Measurements from ENCODE around the gene CISD3. TPM values are rescaled to one million over a fixed set of nuclear protein-coding genes. Genes with fewer than 3 reads are reported as not detected.

The CISD3 gene
- total and polyA plus RNA-seq, 10 of the 15 experiments (the other 5 are each of a cell fraction or from before 2014, with no cell fraction given): 2.6 to 38.1 (median 8.1) TPM

DNA sequence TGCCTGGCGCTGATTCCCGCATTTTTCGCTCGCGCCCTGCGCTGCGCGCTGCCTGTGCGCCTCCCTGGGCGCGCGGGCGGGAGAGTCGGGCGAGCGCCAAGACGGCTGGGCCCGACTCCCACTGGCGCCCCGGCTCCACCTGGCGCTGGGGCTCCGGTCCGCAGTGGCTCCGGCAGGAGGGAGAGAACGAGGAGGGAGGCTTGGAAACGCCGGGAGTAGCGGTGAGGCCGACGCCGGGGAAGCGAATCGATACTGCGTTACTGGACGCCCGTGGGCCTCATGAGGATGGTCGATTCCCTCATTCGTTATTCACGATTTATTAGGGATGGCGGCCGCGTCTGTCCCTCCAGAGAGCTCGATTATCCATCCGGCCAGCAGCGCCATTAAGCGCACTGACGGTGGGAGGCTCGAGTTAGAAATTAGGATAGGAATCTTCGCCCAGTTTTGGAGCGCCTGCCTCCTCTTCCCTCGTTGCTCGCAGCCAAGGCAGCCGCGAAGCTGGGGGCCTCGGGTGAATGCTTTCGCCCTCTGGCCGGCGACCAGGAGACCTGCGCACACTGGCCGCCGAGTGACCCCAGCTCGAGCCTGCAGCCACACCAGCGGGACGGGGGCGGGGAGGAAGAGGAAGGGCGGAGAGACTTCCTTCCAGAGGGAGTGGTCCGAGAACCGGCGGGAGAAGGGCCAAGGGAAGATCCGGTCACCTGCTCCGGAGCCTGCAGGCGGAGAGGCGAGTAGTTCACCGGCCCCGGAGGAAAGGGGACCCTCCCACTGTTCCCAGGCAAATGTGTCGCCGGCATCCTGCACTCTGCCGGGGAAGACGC, 19.3 kb downstream of the CISD3 start (continued):
- TF ChIP-seq, protein P1, sequence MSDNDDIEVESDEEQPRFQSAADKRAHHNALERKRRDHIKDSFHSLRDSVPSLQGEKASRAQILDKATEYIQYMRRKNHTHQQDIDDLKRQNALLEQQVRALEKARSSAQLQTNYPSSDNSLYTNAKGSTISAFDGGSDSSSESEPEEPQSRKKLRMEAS (IDR thresholded peaks at IDR 0.05; ENCODE audit: low read depth, low read length): peak; percentile 70; the same call in 1 of the 2 replicates
- TF ChIP-seq, protein P2, sequence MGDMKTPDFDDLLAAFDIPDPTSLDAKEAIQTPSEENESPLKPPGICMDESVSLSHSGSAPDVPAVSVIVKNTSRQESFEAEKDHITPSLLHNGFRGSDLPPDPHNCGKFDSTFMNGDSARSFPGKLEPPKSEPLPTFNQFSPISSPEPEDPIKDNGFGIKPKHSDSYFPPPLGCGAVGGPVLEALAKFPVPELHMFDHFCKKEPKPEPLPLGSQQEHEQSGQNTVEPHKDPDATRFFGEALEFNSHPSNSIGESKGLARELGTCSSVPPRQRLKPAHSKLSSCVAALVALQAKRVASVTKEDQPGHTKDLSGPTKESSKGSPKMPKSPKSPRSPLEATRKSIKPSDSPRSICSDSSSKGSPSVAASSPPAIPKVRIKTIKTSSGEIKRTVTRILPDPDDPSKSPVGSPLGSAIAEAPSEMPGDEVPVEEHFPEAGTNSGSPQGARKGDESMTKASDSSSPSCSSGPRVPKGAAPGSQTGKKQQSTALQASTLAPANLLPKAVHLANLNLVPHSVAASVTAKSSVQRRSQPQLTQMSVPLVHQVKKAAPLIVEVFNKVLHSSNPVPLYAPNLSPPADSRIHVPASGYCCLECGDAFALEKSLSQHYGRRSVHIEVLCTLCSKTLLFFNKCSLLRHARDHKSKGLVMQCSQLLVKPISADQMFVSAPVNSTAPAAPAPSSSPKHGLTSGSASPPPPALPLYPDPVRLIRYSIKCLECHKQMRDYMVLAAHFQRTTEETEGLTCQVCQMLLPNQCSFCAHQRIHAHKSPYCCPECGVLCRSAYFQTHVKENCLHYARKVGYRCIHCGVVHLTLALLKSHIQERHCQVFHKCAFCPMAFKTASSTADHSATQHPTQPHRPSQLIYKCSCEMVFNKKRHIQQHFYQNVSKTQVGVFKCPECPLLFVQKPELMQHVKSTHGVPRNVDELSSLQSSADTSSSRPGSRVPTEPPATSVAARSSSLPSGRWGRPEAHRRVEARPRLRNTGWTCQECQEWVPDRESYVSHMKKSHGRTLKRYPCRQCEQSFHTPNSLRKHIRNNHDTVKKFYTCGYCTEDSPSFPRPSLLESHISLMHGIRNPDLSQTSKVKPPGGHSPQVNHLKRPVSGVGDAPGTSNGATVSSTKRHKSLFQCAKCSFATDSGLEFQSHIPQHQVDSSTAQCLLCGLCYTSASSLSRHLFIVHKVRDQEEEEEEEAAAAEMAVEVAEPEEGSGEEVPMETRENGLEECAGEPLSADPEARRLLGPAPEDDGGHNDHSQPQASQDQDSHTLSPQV (IDR thresholded peaks at IDR 0.05): no peak
- no peak for TF ChIP-seq ZNF217 (IDR thresholded peaks at IDR 0.05)
- TF ChIP-seq POLR2AphosphoS5 (IDR thresholded peaks at IDR 0.05; ENCODE audit: low read length): no peak
- no peak for TF ChIP-seq TBL1XR1 (IDR thresholded peaks at IDR 0.05; ENCODE audit: low read depth, low read length)
- TF ChIP-seq TCF7 (IDR thresholded peaks at IDR 0.05; ENCODE audit: borderline replicate concordance): no peak
- TF ChIP-seq TAF1 (IDR thresholded peaks at IDR 0.05; ENCODE audit: borderline replicate concordance, low read depth, low read length): no peak
- TF ChIP-seq KLF5 (IDR thresholded peaks at IDR 0.05; ENCODE audit: partially characterized antibody): no peak
- TF ChIP-seq, protein P3, sequence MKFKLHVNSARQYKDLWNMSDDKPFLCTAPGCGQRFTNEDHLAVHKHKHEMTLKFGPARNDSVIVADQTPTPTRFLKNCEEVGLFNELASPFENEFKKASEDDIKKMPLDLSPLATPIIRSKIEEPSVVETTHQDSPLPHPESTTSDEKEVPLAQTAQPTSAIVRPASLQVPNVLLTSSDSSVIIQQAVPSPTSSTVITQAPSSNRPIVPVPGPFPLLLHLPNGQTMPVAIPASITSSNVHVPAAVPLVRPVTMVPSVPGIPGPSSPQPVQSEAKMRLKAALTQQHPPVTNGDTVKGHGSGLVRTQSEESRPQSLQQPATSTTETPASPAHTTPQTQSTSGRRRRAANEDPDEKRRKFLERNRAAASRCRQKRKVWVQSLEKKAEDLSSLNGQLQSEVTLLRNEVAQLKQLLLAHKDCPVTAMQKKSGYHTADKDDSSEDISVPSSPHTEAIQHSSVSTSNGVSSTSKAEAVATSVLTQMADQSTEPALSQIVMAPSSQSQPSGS (IDR thresholded peaks at IDR 0.05; ENCODE audit: low read length): no peak
- peak; percentile 27; the same call in 1 of the 2 replicates for TF ChIP-seq PML (IDR thresholded peaks at IDR 0.05; ENCODE audit: low read length)
- TF ChIP-seq CEBPB (IDR thresholded peaks at IDR 0.05; ENCODE audit: borderline replicate concordance in 1 of 2, low read depth in 2 of 2, low read length in 2 of 2): no peak
- peak in 1 of 2 experiments; percentile 87; a peak in 1 of 3 replicates for TF ChIP-seq EGR1 (IDR thresholded peaks at IDR 0.05; ENCODE audit: borderline replicate concordance in 1 of 2, low read depth in 2 of 2, low read length in 2 of 2)
- TF ChIP-seq GABPA (IDR thresholded peaks at IDR 0.05; ENCODE audit: low read depth): no peak; the same call in 1 of the 2 replicates
- no peak for TF ChIP-seq STAT3 (IDR thresholded peaks at IDR 0.05; ENCODE audit: low read depth, low read length)
- TF ChIP-seq, protein P4, sequence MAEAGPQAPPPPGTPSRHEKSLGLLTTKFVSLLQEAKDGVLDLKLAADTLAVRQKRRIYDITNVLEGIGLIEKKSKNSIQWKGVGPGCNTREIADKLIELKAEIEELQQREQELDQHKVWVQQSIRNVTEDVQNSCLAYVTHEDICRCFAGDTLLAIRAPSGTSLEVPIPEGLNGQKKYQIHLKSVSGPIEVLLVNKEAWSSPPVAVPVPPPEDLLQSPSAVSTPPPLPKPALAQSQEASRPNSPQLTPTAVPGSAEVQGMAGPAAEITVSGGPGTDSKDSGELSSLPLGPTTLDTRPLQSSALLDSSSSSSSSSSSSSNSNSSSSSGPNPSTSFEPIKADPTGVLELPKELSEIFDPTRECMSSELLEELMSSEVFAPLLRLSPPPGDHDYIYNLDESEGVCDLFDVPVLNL (IDR thresholded peaks at IDR 0.05; ENCODE audit: low read depth, low read length): no peak
- TF ChIP-seq IRF4 (IDR thresholded peaks at IDR 0.05; ENCODE audit: low read depth, low read length): no peak
- TF ChIP-seq, protein P5, sequence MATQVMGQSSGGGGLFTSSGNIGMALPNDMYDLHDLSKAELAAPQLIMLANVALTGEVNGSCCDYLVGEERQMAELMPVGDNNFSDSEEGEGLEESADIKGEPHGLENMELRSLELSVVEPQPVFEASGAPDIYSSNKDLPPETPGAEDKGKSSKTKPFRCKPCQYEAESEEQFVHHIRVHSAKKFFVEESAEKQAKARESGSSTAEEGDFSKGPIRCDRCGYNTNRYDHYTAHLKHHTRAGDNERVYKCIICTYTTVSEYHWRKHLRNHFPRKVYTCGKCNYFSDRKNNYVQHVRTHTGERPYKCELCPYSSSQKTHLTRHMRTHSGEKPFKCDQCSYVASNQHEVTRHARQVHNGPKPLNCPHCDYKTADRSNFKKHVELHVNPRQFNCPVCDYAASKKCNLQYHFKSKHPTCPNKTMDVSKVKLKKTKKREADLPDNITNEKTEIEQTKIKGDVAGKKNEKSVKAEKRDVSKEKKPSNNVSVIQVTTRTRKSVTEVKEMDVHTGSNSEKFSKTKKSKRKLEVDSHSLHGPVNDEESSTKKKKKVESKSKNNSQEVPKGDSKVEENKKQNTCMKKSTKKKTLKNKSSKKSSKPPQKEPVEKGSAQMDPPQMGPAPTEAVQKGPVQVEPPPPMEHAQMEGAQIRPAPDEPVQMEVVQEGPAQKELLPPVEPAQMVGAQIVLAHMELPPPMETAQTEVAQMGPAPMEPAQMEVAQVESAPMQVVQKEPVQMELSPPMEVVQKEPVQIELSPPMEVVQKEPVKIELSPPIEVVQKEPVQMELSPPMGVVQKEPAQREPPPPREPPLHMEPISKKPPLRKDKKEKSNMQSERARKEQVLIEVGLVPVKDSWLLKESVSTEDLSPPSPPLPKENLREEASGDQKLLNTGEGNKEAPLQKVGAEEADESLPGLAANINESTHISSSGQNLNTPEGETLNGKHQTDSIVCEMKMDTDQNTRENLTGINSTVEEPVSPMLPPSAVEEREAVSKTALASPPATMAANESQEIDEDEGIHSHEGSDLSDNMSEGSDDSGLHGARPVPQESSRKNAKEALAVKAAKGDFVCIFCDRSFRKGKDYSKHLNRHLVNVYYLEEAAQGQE (IDR thresholded peaks at IDR 0.05; ENCODE audit: low read depth, low read length): no peak
- TF ChIP-seq MTA3 (IDR thresholded peaks at IDR 0.05; ENCODE audit: borderline replicate concordance, low read length): no peak
- no peak for TF ChIP-seq HDAC2 (IDR thresholded peaks at IDR 0.05)

Measured in GM12878 (cell line).